ENCODE measurements around the gene RGPD8. TPM values are rescaled to one million over a fixed set of nuclear protein-coding genes. Genes with fewer than 3 reads are reported as not detected.

The RGPD8 gene
- polyA plus RNA-seq, 3 donors, result 0.29 to 3.4 (median 1.2) TPM

GRCh38 chr2:112472547-112473263 is 39.3 kb upstream of the RGPD8 start:
- H3K27ac Mint-ChIP-seq, result no peak overlapping the region
- H3K4me1 Mint-ChIP-seq, result no peaks in the 10 kb centered on the region
- Histone ChIP-seq H3K36me3 (replicated peaks in 1 of 2; ENCODE audit: control insufficient read depth in 1 of 2, insufficient read depth in 2 of 2, low read length in 2 of 2) (no peaks in the 10 kb centered on the region), H4K20me1 (ENCODE audit: insufficient read depth, low read length) (no peaks in the 10 kb centered on the region), H3K9me3 (replicated peaks in 1 of 2; ENCODE audit: control insufficient read depth in 1 of 2, insufficient read depth in 1 of 2, low read length in 2 of 2) (no peaks in the 10 kb centered on the region), H3K4me2 (replicated peaks; ENCODE audit: extremely low read depth, low read length, poor library complexity, severe bottlenecking) (no peak overlapping the region), H3K79me2 (ENCODE audit: insufficient read depth, low read length) (no peaks in the 10 kb centered on the region), H3K27me3 (ENCODE audit: control insufficient read depth in 2 of 2, insufficient read depth in 2 of 2, low read length in 2 of 2) (no peaks in the 10 kb centered on the region), H3K4me1 (ENCODE audit: control insufficient read depth in 1 of 2, insufficient read depth in 2 of 2, low read length in 2 of 2) (no peaks in the 10 kb centered on the region), H2AFZ (ENCODE audit: insufficient read depth, low read depth, low read length, poor library complexity, severe bottlenecking) (no peak overlapping the region), H3K9ac (ENCODE audit: insufficient read depth, low read length, poor library complexity, severe bottlenecking) (no peak overlapping the region), H3K4me3 (replicated peaks in 1 of 3; ENCODE audit: low read depth in 2 of 3, low read length in 3 of 3) (no peak overlapping the region), H3K27ac (ENCODE audit: low read depth in 1 of 2, low read length in 2 of 2) (no peak overlapping the region)
- H3K27me3 Mint-ChIP-seq (ENCODE audit: low read depth in 3 of 3), result peaks cover 2 to 3% (median 2%) of the 10 kb centered on the region in 3 donors
- no peak for TF ChIP-seq CTCF (IDR thresholded peaks at IDR 0.05)
- no peaks in the 10 kb centered on the region for H3K36me3 Mint-ChIP-seq
- intact Hi-C loops (cut with micrococcal nuclease), result no loop called here
- no peak for DNase-seq
- H3K9me3 Mint-ChIP-seq, result peaks cover 0 to 8% (median 0%) of the 10 kb centered on the region in 7 donors
- WGBS (ENCODE audit: insufficient coverage), result 100% methylated on average over 2 of the region's 6 CpGs
- no peak overlapping the region for H3K4me3 Mint-ChIP-seq

- H3K4me1 Mint-ChIP-seq, result no peaks in the 10 kb centered on the region
- intact Hi-C loops (cut with micrococcal nuclease), result no loop called here
- Histone ChIP-seq H3K9ac (ENCODE audit: insufficient read depth, low read length, poor library complexity, severe bottlenecking) (no peak overlapping the region), H3K27ac (ENCODE audit: low read depth in 1 of 2, low read length in 2 of 2) (no peak overlapping the region), H3K4me1 (ENCODE audit: control insufficient read depth in 1 of 2, insufficient read depth in 2 of 2, low read length in 2 of 2) (no peaks in the 10 kb centered on the region), H2AFZ (ENCODE audit: insufficient read depth, low read depth, low read length, poor library complexity, severe bottlenecking) (no peak overlapping the region), H3K4me2 (replicated peaks; ENCODE audit: extremely low read depth, low read length, poor library complexity, severe bottlenecking) (no peak overlapping the region), H3K9me3 (replicated peaks in 1 of 2; ENCODE audit: control insufficient read depth in 1 of 2, insufficient read depth in 1 of 2, low read length in 2 of 2) (no peaks in the 10 kb centered on the region), H3K36me3 (replicated peaks in 1 of 2; ENCODE audit: control insufficient read depth in 1 of 2, insufficient read depth in 2 of 2, low read length in 2 of 2) (no peaks in the 10 kb centered on the region), H4K20me1 (ENCODE audit: insufficient read depth, low read length) (no peaks in the 10 kb centered on the region), H3K4me3 (replicated peaks in 1 of 3; ENCODE audit: low read depth in 2 of 3, low read length in 3 of 3) (no peak overlapping the region), H3K79me2 (ENCODE audit: insufficient read depth, low read length) (no peaks in the 10 kb centered on the region), H3K27me3 (ENCODE audit: control insufficient read depth in 2 of 2, insufficient read depth in 2 of 2, low read length in 2 of 2) (peaks cover 0 to 2% of the 10 kb centered on the region in 2 donors)
- H3K4me3 Mint-ChIP-seq, result no peak overlapping the region
- H3K9me3 Mint-ChIP-seq, result peaks cover 0 to 4% (median 0%) of the 10 kb centered on the region in 7 donors
- DNase-seq, result no peak
- no peaks in the 10 kb centered on the region for H3K36me3 Mint-ChIP-seq
- H3K27ac Mint-ChIP-seq, result no peak overlapping the region
- no CpG with 5 or more reads among the region's 3 CpGs for WGBS (ENCODE audit: insufficient coverage)
- no peak for TF ChIP-seq CTCF (IDR thresholded peaks at IDR 0.05)
- H3K27me3 Mint-ChIP-seq (ENCODE audit: low read depth in 3 of 3), result peaks cover 5 to 10% (median 7%) of the 10 kb centered on the region in 3 donors
Measured at GRCh38 chr2:112465382-112465781, 31.9 kb upstream of the RGPD8 start.
